SK-N-MC (cell line): ENCODE measurements around the gene KMT2C.

Experiments
- DNase-seq: peaks from one replicate; pipeline ENCODE4 v3.0.0-alpha.2; 2011; ENCODE audit warnings: low read depth, low spot score
- H3K27ac ChIP-seq: fragments of 200-600 bp; sonication (generic); 2 replicates; pipeline ENCODE4 v1.5.1; 2016; ENCODE audit warnings: mixed run types
- H3K36me3 ChIP-seq: fragments of 200-600 bp; sonication (generic); 2 replicates; pipeline ENCODE4 v1.6.1; 2017; ENCODE audit warnings: antibody characterized with exemption, low read length, mixed read lengths; ENCODE audit not compliant: insufficient read depth
- H3K4me3 ChIP-seq: fragments of 200-600 bp; sonication (generic); 2 replicates; pipeline ENCODE4 v1.5.1; 2016
- H3K9ac ChIP-seq: fragments of 200-600 bp; sonication (generic); 2 replicates; pipeline ENCODE4 v1.8.0; 2017; ENCODE audit warnings: mixed run types, mixed read lengths; ENCODE audit not compliant: insufficient read length
- H3K9me3 ChIP-seq: fragments of 200-600 bp; sonication (generic); 2 replicates; pipeline ENCODE4 v1.6.1; 2017; ENCODE audit warnings: low read depth, mild to moderate bottlenecking, antibody characterized with exemption, low read length, moderate library complexity, mixed read lengths
- EZH2 ChIP-seq: fragments of 200-600 bp; sonication (generic); IDR thresholded peaks from one replicate; pipeline ENCODE4 v1.6.1; 2017; ENCODE audit warnings: antibody characterized with exemption
- FOXP2 ChIP-seq: optimal IDR thresholded peaks from 2 replicates; pipeline ENCODE3; 2011; ENCODE audit warnings: mild to moderate bottlenecking, moderate library complexity; ENCODE audit not compliant: insufficient read depth; ENCODE audit errors: extremely low read length, control extremely low read depth
- POLR2AphosphoS5 ChIP-seq: IDR thresholded peaks from 2 replicates; pipeline ENCODE4 v1.6.1; 2012; ENCODE audit warnings: mild to moderate bottlenecking, low read depth, low read length, borderline replicate concordance

The KMT2C gene

GRCh38 chr7:152105205-152105604 lies 330.6 kb downstream of the KMT2C start:
- Histone ChIP-seq H3K9me3 (no peaks in the 10 kb centered on the region), H3K27ac (no peak overlapping the region), H3K4me3 (no peak overlapping the region), H3K36me3 (peaks cover 13% of the 10 kb centered on the region), H3K9ac (no peak overlapping the region)
- no peak for DNase-seq
- TF ChIP-seq EZH2 = no peak
- TF ChIP-seq FOXP2 = no peak
- TF ChIP-seq POLR2AphosphoS5 = no peak

GRCh38 chr7:152103691-152104090 lies 332.1 kb downstream of the KMT2C start:
- Histone ChIP-seq H3K9me3 (no peaks in the 10 kb centered on the region), H3K36me3 (peaks cover 12% of the 10 kb centered on the region), H3K27ac (no peak overlapping the region), H3K4me3 (no peak overlapping the region), H3K9ac (no peak overlapping the region)
- TF ChIP-seq FOXP2 = no peak
- no peak for TF ChIP-seq POLR2AphosphoS5
- TF ChIP-seq EZH2 = no peak
- DNase-seq = no peak

GRCh38 chr7:152103066-152103465 lies 332.7 kb downstream of the KMT2C start:
- DNase-seq = no peak
- no peak overlapping the region for H3K27ac ChIP-seq
- TF ChIP-seq FOXP2 (no peak), EZH2 (no peak), POLR2AphosphoS5 (no peak)
- H3K9ac ChIP-seq = no peak overlapping the region
- peaks cover 8% of the 10 kb centered on the region; the same call in 1 of the 2 replicates for H3K36me3 ChIP-seq
- H3K4me3 ChIP-seq = no peak overlapping the region
- no peaks in the 10 kb centered on the region for H3K9me3 ChIP-seq

GRCh38 chr7:152097330-152097729 lies 338.5 kb downstream of the KMT2C start:
- H3K4me3 ChIP-seq = no peak overlapping the region
- H3K9me3 ChIP-seq = no peaks in the 10 kb centered on the region
- H3K9ac ChIP-seq = no peak overlapping the region
- DNase-seq = no peak
- H3K27ac ChIP-seq = no peak overlapping the region
- H3K36me3 ChIP-seq = no peaks in the 10 kb centered on the region; the same call in 1 of the 2 replicates
- TF ChIP-seq EZH2 (no peak), FOXP2 (no peak), POLR2AphosphoS5 (no peak)

- Histone ChIP-seq H3K4me3 (no peak overlapping the region), H3K27ac (no peak overlapping the region), H3K36me3 (no peaks in the 10 kb centered on the region), H3K9me3 (no peaks in the 10 kb centered on the region), H3K9ac (no peak overlapping the region)
- TF ChIP-seq EZH2 (no peak), POLR2AphosphoS5 (no peak), FOXP2 (no peak)
- no peak for DNase-seq
Observed at GRCh38 chr7:152095771-152096170, 340.0 kb downstream of the KMT2C start.

GRCh38 chr7:152093717-152094116 lies 342.1 kb downstream of the KMT2C start:
- DNase-seq = no peak
- Histone ChIP-seq H3K27ac (no peak overlapping the region), H3K9ac (no peak overlapping the region), H3K9me3 (no peaks in the 10 kb centered on the region; the same call in 1 of the 2 replicates), H3K4me3 (no peak overlapping the region), H3K36me3 (no peaks in the 10 kb centered on the region)
- no peak for TF ChIP-seq FOXP2
- TF ChIP-seq POLR2AphosphoS5 = no peak
- TF ChIP-seq EZH2 = no peak

GRCh38 chr7:152090747-152091146 lies 345.1 kb downstream of the KMT2C start:
- Histone ChIP-seq H3K4me3 (no peak overlapping the region), H3K9ac (no peak overlapping the region), H3K9me3 (no peaks in the 10 kb centered on the region; the same call in 1 of the 2 replicates), H3K27ac (no peak overlapping the region), H3K36me3 (no peaks in the 10 kb centered on the region)
- TF ChIP-seq FOXP2 (no peak), POLR2AphosphoS5 (no peak), EZH2 (no peak)
- no peak for DNase-seq

- Histone ChIP-seq H3K4me3 (no peak overlapping the region), H3K9ac (no peak overlapping the region), H3K9me3 (no peaks in the 10 kb centered on the region; the same call in 1 of the 2 replicates), H3K27ac (no peak overlapping the region), H3K36me3 (no peaks in the 10 kb centered on the region)
- no peak for DNase-seq
- TF ChIP-seq POLR2AphosphoS5 (no peak), EZH2 (no peak), FOXP2 (no peak)
Observed at GRCh38 chr7:152089183-152089582, 346.6 kb downstream of the KMT2C start.

GRCh38 chr7:152086513-152086912 lies 349.3 kb downstream of the KMT2C start:
- no peak overlapping the region for H3K4me3 ChIP-seq
- no peak overlapping the region for H3K9ac ChIP-seq
- H3K27ac ChIP-seq = no peak overlapping the region
- no peaks in the 10 kb centered on the region for H3K36me3 ChIP-seq
- no peaks in the 10 kb centered on the region; the same call in 1 of the 2 replicates for H3K9me3 ChIP-seq
- no peak for TF ChIP-seq EZH2
- TF ChIP-seq FOXP2 = no peak
- TF ChIP-seq POLR2AphosphoS5 = no peak
- no peak for DNase-seq
